Stimulated activated naive CD4-positive, alpha-beta T cell (primary cell): Measurements from ENCODE around the gene ZCCHC24.

ENCODE experiments used
- DNase-seq, 6 experiments: peaks; one replicate each; lab custom pipeline; 2025; lab: John Stamatoyannopoulos, UW

The ZCCHC24 gene

DNA sequence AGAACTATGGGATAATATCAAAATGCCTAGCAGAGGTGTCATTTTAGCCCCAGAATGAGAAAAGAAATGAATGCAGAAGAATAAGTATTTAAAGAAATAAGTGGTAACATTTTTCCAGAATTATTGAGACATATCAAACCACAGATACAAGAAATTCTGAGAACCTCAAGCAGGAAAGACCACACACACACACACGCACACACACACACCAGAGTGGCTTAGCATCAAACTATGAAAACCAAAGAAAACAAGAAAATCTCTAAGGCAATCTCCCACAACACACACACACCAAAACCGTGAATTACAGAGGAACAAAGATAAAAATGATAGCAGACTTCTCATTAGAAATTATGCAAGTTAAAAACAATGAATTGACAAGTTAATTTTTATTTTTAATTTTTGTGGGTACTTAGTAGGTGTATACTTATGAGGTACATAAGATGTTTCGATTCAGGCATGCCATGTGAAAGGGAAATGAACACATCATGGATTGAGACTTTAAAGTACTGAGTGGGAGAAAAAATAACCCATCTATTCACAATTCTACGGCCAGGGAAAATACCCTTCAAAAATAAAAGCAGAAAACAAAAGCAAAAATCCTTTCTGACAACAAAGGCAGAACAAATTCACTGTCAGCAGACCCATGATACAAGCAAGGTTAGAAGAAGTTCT is 83.6 kb downstream of the ZCCHC24 start:
- DNase-seq: no peak

DNA sequence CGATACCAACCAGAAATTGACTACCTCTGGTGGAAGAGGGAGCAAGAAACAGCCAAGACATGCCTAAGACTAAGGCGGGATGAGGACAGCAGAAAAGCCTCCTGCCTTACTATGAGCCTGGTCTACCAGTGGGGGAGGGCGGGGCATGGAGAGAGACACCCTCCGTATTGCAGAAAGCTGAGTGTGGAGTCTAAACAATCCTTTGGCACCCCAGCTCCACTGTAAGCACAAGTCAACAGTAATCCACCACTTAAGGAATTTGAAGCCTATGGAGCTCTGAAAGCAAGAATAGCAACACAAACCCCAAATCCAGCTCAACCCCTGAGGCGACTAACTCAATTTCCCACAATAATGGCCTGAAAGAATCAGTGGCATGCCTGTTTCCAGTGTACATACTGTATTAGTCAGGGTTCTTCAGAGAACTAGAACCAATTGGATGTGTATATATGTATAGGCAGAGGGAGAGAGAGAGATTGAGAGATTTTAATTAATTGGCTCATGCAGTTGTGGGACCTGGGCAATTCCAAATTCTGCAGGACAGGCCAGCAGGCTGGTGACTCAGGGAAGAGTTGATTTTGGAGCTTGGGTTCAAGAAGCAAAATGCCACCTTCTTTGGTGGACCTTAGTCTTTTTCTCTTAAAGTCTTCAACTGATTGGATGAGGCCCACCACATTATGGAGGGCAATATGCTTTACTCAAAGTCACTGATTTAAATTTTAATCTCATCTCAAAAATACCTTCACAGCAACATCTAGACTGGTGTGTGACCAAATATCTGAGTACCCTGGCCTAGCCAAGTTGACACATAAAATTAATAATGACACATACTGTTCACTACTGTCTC is 84.7 kb downstream of the ZCCHC24 start:
- no peak for DNase-seq

DNA sequence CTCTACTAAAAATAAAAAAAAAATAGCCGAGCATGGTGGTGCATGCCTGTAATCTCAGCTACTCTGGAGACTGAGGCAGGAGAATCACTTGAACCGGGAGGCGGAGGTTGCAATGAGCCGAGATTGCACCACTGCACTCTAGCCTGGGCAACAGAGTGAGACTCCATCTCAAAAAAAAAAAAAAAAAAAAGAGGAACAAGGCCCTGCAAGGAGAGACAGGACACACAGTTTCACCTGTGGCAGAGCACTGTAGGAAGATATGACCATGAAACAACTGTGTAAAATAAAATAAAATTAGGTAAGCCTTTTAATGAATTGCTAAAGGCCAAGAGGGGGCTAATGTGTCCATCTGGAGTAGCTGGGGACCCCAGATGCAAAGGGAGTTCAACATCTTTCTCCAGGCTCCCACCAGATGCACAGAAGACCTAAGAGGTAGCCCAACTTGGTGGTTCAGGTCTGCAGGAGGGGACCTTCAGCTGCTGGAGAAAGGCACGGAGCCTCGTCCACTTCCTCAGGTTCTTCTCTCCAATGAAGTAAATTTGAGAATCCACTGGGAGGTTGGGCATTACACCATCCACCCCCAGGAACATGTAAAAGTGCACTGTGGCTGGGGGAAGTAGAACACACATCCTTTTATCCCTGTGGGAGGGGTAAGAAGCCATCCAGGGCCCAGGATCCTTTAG is 85.5 kb downstream of the ZCCHC24 start:
- no peak for DNase-seq

DNA sequence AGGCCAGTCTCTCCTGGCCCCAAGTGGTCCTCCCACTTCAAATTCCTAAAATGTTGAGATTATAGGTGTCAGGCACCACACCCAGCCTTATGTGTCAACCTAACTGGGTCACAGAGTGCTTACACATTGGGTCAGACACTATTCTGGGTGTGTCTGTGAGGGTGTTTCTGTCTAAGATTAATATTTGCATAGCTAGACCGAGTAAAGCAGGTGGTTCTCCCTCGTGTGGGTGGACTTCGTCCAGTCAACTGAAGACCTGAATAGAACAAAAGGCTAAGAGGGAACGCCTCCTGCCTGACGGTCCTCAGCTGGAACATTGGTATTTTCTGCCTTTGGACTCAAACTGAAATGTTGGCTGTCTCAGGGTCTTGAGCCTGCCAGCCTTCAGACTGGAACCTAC is 86.6 kb downstream of the ZCCHC24 start:
- no peak for DNase-seq

DNA sequence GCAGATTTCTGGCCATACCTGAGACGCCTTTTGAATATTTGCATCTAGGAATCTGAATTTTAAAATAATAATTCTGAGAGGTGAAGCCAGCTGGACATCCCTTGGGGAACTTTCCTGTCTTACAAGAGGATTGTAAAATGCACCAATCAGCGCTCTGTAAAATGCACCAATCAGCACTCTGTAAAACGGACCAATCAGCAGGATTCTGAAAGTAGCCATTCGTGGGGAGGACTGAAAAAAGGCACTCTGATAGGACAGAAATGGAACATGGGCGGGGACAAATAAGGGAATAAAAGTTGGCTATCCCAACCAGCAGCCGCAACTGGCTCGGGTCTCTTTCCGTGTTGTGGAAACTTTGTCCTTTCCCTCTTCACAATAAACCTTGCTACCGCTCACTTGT is 88.2 kb downstream of the ZCCHC24 start:
- DNase-seq: no peak

DNA sequence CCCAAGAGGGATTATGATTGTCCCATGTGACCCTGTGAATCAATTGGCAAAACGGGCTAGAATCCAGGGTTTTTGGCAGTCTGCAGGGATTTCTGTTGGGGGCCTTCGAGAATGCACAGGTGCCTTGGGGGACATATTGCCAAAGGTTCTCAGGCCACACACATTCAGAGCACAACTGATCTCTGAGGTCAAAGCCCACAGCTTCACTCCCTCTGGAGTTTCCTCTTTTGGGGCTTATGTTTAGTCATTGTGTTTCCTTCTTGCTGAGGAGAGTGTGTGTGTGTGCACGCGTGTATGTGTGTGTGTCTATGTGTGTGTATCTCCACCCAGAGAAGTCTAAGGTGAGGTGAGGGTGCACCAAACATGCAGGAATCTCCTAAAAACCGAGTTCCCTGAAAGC is 89.3 kb downstream of the ZCCHC24 start:
- no peak for DNase-seq

DNA sequence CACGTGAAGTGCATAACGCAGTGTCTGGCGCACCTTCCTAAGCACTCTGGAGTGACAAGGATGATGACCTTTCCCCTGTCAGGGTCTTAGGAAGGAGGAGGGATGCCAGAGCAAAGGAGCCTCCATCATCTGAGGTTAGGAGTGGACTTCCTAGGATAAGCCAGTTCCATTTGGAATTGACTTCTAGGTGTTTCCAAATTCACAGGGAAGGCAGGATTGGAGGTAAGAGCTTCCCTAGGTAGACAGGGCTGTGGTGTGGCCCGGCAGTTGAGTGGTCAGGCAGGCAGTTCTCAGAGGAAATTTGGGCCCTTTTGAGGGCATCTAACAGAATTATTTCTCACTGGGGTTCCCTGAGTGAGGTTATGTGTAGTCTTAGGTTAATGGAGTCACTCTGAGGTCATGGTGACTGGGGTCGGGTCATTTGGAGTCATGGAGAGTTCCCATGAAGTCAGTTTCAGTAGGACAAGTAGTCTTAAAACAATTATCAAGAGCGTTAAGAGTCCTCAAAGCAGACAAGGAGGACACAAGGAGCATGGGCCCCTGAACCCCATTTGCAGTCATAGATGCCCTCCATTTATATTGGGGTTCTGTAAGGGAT is 89.9 kb downstream of the ZCCHC24 start:
- no peak for DNase-seq

DNA sequence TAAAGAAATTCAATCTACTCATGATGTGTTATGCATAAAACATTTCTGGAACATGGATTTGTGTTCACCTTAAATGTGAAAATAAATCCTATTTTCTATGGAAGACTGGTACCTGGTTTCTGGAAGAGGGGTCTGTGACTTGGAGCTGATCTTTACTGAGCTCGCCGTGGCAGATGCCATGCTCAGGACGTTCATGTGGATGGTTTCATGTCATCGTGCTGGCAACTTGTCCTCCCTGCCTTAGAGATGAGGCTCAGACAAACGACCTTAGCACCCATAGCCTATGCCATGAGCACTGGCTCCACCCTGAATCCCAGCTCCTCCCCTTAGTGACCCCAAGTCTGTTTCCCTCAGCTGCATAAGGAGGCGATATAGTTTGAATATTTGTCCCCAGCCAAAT is 90.8 kb downstream of the ZCCHC24 start:
- DNase-seq: no peak

DNA sequence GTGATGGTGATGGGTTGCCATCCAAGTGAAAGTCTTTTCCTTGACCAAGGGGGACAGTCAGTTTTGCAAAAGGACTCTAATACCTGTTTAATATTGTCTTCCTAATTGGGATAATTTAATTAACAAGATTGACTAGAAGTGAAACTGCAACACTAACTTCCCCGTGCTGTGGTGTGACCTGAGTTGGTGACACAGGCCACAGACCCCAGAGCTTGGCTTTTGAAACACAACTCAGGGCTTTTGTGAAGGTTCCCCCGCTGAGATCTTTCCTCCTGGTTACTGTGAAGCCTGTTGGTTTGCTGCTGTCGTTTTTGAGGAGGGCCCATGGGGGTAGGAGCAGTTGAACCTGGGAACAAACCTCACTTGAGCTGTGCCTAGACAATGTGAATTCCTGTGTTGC is 91.3 kb downstream of the ZCCHC24 start:
- no peak for DNase-seq

DNA sequence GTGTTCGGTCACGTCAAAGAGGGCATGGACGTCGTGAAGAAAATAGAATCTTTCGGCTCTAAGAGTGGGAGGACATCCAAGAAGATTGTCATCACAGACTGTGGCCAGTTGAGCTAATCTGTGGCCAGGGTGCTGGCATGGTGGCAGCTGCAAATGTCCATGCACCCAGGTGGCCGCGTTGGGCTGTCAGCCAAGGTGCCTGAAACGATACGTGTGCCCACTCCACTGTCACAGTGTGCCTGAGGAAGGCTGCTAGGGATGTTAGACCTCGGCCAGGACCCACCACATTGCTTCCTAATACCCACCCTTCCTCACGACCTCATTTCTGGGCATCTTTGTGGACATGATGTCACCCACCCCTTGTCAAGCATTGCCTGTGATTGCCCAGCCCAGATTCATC is 91.7 kb downstream of the ZCCHC24 start:
- no peak for DNase-seq

DNA sequence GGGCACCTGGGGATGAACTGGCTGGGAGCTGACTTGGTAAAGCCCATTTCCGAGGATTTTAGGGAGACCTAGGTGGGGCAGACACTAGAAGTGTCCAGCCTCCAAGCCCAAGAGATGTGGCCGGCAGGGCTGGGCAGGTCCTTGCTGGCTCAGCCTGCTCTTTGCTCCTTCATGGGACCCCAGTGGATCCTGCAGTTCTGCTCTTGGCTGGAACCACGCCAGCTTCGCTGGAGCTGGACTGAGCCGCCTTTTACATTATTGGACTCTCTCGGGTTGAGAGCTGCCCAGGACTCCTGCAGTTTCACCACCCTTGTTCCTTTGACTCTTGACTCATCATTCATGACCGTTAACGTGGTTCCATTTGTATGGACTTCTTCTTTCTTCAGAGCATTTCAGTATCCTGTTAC is 92.4 kb downstream of the ZCCHC24 start:
- DNase-seq: no peak

DNA sequence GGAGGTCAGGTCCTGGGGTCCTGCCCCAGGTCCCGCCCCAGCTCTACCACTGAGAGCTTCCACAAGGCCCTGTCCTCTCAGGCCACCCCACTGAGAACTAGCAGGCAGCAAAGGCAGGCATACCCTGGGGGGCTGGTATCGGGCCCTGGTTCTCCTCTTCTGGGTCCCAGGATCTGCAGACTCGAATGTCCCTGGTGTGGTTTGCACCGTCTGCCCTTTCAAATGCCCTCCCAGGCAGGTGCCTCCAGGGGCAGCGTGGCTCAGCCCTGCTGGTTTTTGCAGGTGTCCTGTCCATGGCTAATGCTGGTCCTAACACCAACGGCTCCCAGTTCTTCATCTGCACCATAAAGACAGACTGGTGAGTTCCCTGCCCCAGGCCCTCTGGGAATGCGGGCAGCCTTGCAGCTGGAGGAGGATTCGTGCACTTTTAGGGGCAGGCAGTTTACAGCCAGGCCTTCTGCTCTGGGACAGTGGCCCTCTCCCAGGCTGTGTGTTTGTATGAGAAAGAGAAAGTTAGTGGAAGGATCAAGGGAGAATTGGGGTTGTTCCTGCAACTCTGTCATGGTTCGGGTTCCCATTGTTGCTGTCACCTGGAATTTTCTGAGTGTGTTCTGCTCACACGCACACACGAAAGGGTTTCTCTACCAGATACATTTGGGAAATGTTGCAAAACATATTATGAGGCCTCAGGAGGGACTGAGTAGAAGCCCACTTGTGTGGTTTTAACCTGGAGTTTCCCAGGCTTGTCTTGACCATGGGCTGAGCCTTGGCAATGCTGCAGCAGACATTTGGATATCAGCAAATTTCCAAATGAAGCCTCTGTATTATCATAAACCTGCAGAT is 93.2 kb downstream of the ZCCHC24 start:
- DNase-seq: no peak

DNA sequence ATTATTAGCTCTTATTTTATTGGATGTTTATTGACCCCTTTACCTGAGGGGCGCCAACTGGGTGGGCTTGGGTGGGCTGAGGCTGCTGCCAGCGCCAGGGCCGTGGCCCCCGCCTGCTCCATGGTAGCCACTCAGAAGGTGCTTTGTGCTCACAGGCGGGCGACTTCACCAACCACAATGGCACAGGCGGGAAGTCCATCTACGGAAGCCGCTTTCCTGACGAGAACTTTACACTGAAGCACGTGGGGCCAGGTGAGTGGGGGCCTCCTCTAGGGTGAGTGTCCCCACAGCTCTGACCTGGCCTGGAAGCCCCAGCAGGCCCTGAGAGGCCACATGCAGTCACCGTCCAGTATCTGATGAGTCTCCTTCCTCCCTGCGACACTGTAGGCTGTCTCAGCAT is 94.1 kb downstream of the ZCCHC24 start:
- DNase-seq: no peak

DNA sequence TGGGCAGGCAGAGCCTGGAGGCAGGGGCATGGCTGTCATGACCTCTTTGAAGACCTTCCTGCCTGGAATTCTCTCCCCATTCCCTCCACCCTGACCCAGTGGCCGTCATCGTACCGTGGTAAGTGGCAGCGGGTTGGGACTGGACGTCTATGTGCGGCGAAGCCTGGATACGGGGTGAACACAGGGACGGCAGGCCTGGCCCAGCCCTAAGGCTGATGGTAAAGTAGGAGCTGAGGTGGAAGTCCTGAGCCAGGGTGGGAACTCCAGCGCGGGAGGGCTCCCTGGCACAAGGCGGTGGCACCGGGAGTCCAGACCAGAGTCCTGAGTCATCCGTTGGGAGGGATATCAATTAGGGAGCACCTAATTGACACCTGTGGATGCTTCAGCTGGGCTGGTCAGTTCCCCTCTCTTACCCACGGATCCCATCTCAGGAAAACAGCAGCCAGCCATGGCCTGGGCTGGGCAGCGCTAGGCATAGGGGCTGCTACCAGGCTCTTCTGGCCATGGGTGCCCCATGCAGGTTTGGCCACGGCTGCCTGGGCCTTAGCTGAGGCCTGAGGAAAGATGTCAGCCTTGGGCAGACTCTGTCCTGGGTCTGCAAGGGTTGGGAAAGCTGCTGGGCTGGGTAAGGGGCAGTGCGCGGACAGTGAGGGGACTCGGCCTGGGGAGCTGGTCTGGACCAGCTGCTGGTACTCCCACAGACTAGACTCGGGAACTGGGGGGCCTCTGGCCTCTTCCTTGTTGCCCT is 94.8 kb downstream of the ZCCHC24 start:
- DNase-seq: no peak

DNA sequence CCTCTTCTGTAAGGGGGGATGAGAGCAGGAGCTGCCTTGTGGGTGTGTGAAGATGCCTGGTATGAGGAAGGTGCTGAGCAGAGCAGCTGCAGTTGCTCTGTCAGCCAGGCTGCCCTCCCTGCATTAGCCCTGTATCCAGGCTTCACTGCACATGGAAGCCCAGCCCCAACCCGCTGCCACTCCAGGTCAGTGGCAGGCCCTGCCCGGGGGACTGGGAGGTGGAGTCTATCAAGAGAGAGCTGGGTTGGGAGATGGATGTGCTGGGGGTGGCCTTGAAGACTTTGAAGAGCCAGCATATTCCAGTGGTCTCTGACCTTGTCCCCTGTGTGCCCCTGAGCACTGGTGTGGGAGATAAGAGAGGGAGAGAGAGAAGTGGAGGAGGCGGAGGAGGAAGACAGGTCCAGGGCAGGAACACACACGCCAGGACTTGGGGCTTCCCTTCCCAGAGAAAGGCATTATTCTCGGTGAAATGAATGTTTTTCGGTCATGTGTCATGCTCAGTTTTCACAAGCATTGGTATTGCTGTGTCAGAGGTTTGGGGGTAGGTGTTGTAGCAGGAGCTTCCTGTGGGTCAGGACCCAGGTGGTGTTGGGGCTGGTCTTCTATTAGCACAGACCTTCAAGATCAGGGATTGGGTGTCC is 95.5 kb downstream of the ZCCHC24 start:
- DNase-seq: no peak

DNA sequence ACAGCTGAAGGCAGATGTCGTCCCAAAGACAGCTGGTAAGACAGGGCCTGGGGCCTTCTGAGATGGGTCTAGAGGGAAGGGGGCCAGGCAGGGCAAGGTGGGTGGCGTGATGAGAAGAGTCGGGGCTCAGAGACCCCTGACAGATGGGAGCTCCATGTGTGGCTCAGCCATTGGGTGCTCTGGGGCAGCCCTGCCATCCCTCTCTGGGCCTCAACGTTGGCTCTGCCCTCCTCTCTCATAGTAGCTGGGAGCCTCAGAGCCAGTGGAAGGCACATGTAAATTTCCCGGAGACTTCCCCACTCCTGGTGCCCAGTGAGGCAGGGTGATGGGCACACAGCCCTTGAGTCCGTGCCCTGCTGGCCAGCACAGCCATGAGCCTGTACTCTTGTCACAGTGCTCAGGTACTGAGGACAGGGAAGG is 96.3 kb downstream of the ZCCHC24 start:
- no peak for DNase-seq

DNA sequence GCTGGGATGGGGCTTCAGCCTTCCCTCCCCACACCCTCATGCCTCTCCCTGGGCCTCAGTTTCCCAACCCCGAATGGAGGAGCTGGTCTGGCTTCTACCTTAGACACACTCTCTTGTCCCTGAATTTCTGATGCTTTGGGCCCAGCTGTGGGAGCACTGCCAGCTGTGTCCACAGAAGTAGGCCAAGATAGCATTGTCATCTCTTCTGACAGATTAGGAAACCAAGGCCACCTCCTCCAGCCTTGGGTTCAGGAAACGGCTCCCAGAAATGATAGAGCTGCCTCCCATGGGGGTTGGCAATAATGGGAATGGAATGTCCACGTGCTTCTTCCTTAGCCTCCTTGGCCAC is 96.8 kb downstream of the ZCCHC24 start:
- DNase-seq: no peak

DNA sequence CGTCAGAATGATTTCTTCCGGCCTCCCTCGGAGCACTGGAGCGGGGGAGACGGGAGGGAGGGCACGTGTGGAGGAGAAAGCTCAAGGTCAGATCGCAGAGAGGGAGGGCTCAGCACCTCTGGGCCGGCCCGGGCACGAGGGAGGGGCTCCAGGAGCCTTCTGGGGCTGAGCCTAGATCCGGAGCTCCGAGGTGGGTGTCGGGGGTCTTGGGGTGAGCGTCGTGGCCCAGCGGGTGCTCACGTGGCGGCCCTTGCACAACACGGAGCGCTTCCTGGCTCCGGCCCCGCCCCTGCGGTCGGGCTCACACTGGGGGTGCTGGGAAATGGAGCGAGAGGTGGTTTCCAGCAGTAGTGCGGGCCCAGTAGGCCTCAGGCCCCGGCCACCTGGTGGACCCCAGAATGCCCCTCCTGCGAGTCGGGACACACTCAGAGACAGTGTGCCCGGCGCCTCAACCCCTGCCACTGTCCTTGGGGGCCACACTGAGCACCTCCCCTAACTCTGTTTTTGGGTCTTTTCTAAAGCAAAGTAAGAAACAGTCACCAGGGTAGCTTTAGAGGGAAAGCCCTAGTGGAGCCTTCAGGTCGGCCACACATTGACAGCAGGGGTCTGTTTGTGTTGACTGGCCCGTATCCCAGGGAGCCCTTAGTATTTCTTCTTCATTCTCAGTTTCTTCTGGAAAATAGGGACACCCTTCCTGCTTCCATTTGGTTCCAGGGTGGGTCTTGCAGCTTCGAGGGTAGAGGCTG is 97.4 kb downstream of the ZCCHC24 start:
- peak; percentile 11 to 59 (median 41) for DNase-seq

DNA sequence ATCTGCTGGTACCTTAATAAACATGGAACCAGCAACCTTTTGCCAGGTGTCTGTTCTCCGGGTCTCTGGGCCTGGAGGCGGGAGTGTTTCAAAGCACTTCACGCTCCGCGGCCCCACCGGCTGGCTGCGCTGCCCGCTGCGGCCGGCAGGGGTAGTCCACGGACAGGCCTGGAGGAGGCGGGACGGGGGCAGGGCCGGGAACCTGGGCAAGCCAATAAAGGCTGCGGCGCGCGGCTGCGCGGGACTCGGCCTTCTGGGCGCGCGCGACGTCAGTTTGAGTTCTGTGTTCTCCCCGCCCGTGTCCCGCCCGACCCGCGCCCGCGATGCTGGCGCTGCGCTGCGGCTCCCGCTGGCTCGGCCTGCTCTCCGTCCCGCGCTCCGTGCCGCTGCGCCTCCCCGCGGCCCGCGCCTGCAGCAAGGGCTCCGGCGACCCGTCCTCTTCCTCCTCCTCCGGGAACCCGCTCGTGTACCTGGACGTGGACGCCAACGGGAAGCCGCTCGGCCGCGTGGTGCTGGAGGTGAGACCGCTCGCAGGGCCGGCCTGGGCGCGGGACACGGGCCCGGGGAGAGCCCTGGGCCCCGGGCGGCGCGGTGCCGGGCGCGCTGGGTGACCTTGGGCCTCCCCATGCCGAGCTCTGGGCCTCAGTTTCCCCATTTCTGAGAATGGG is 98.1 kb downstream of the ZCCHC24 start, which contains the start of gene PPIF:
TSS of gene PPIF (plus strand) at position 244 of the 668 bp plus-strand sequence. CDS start at position 324, 80 bp downstream.
- DNase-seq: peak; percentile 78 to 91 (median 84)
